Adipocyte (in vitro differentiated cells): ENCODE measurements around the gene FAM13B.
A peak's percentile ranks its signal among the peaks of the same experiment; 100 is the strongest.

ENCODE experiments used
- DNase-seq: peaks from one replicate; pipeline ENCODE4 v3.0.0-alpha.2; 2015; ENCODE audit warnings: low read depth
- H3K27me3 ChIP-seq: replicated peaks from 2 replicates; pipeline ENCODE4 v1.7.0; 2013; ENCODE audit warnings: mild to moderate bottlenecking, low read length, moderate library complexity; ENCODE audit not compliant: control insufficient read depth, insufficient read depth
- H3K36me3 ChIP-seq: 2 replicates; pipeline ENCODE4 v1.7.0; 2013; ENCODE audit warnings: low read length, mild to moderate bottlenecking, moderate library complexity; ENCODE audit not compliant: control insufficient read depth, insufficient read depth, severe bottlenecking
- H3K4me1 ChIP-seq: 2 replicates; pipeline ENCODE4 v1.7.0; 2013; ENCODE audit warnings: mild to moderate bottlenecking, low read length, moderate library complexity; ENCODE audit not compliant: control insufficient read depth, insufficient read depth
- H3K4me3 ChIP-seq: 2 replicates; pipeline ENCODE4 v1.7.0; 2013; ENCODE audit warnings: mild to moderate bottlenecking, low read length, moderate library complexity
- H3K9ac ChIP-seq: 2 replicates; pipeline ENCODE4 v1.7.0; 2013; ENCODE audit warnings: mild to moderate bottlenecking, low read length, moderate library complexity
- H3K9me3 ChIP-seq: 2 replicates; pipeline ENCODE4 v1.7.0; 2013; ENCODE audit warnings: mild to moderate bottlenecking, low read length, moderate library complexity; ENCODE audit not compliant: control insufficient read depth

The FAM13B gene

DNA sequence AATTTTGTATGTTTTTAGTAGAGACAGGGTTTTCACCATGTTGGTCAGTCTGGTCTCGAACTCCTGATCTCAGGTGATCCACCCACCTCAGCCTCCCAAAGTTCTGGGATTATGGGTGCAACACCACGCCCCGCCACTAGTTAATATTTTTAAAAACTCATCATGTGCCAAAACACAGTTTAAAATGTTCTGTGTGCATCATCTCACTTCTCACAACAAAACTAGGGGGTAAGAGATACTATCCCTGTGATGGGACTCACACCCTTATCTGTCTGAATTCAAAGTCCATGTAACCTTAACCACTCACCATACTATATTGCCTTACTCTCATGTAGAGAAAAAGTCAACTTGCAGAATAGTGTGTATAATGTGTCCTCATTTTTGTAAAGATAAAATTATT lies 141.0 kb downstream of the FAM13B start:
- no peak overlapping the region for H3K9ac ChIP-seq
- no peak overlapping the region for H3K4me3 ChIP-seq
- H3K4me1 ChIP-seq = peaks cover 13% of the 10 kb centered on the region
- no peaks in the 10 kb centered on the region for H3K36me3 ChIP-seq
- no peaks in the 10 kb centered on the region for H3K27me3 ChIP-seq
- no peaks in the 10 kb centered on the region for H3K9me3 ChIP-seq
- no peak for DNase-seq

GRCh38 chr5:137890845-137891244 lies 142.0 kb downstream of the FAM13B start:
- H3K9ac ChIP-seq = no peak overlapping the region
- H3K36me3 ChIP-seq = no peaks in the 10 kb centered on the region
- DNase-seq = no peak
- H3K4me1 ChIP-seq = peaks cover 13% of the 10 kb centered on the region
- no peak overlapping the region for H3K4me3 ChIP-seq
- no peaks in the 10 kb centered on the region for H3K27me3 ChIP-seq
- no peaks in the 10 kb centered on the region for H3K9me3 ChIP-seq

DNA sequence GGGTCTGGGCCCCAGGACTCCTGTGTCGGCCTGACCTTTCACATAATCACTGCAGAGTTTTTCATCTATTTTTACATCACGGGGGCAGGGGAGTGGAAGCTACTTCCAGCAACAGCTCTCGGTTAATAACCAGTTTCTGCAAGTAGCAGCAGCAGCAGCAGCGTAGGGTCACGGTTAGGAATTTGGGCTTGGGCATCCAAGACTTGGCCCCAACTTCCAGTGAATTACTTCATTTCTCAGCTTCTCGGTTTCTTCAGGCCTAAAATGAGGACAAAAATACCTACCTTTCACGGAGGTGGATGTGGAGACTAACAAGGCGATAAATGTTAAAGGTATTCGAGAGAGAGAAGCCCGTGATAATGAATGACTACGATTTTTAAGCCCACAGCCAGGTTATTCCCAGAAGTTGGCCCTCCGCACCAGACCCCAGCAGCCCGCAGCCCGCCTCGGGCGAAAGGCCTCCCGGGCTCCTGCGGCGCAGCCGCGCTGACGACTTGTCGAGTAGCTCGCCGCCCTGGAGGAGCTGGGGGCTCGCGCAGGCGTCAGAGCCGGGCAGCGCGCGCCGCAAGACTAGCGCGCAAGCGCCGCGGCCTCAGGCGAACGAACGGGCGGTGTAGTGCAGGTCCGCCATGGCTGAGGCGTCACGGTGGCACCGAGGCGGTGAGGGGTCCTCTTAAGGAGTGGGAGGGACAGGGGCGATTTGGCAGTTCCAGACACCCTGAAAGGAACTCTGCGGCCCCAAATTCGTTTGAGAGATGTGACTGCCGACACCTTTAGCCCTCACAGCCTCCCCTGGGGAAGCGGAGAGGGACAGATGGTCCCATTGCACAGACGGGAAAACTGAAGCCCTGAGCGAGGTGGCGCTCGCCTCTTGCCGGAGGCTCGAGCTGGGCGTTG lies 143.8 kb downstream of the FAM13B start, which contains the start of gene PKD2L2:
Gene PKD2L2 (plus strand): TSS at position 595 of the 897 bp plus-strand sequence. CDS start 35 bp downstream, at position 630.
- Histone ChIP-seq H3K4me3 (peak within 1 kb of the TSS; percentile 80), H3K9me3 (no peaks in the 10 kb centered on the region), H3K27me3 (no peaks in the 10 kb centered on the region), H3K36me3 (no peaks in the 10 kb centered on the region), H3K9ac (peak within 1 kb of the TSS; percentile 86), H3K4me1 (peaks cover 13% of the 10 kb centered on the region)
- peak; percentile 47 for DNase-seq

GRCh38 chr5:137888466-137888862 lies 144.4 kb downstream of the FAM13B start:
- Histone ChIP-seq H3K4me1 (peaks cover 15% of the 10 kb centered on the region), H3K9me3 (no peaks in the 10 kb centered on the region), H3K4me3 (peak overlapping the region; percentile 80), H3K27me3 (no peaks in the 10 kb centered on the region), H3K36me3 (no peaks in the 10 kb centered on the region), H3K9ac (peak overlapping the region; percentile 86)
- no peak for DNase-seq
